ENCODE measurements around the gene SLC2A9.
A peak's percentile ranks its signal among the peaks of the same experiment; 100 is the strongest.
"Not testable (repeated sequence)": the region's sequence is repeated elsewhere in the genome, so short reads cannot be mapped to it uniquely, and the experiment has no call there.

The SLC2A9 gene

DNA sequence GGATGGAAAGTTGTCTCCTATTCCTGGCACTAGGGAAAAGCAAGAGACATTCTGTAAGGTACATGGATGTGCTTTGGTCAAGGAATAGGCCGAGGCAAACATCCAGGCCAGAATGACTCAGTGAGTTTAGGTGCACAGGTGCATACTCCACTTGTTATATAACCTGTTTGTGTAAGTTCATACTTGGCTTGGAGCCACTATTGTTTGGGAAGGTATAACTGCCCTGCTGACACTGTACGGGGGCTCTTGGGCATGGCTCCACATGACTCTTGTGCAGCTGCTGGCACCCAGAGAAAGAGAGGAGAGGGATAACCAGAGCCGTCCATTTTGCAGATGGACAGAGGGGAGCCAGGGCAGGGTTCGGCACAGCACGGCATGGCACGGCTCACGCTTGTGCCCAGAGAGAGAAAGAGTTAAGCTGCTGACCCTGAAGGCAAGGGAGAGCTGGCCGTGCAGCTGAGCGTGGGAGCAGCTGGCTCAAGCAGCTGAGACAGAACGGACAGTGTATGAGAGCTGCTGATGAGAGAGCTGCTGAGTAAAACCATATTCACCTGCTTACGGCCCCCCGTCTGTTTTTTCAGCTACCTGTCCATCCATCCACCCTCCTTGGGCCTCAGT, 98.0 kb downstream of the SLC2A9 start:
- DNase-seq: no peak

DNA sequence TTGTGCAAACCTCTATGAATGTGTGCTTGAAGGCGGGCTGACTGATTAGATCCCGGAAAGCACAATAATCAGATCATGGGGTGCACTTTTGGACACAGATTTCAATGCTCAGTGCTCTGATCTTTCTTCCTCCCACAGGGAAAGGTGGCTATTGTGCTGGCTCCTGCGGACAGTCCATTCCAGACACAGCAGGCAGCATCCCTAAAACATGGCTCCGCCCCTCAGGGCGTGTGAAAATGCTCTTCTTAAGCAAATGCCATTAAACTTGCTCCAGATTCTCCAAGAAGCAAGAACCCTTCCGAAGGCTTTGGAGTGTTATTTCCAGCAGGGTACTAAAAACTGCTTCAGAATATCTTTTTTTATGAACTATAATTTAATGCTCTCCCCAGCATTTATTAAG, 100.0 kb downstream of the SLC2A9 start:
- DNase-seq: no peak

- no peak for DNase-seq
These were observed 101.3 kb downstream of the SLC2A9 start for GRCh38 chr4:9920029-9920428.

DNA sequence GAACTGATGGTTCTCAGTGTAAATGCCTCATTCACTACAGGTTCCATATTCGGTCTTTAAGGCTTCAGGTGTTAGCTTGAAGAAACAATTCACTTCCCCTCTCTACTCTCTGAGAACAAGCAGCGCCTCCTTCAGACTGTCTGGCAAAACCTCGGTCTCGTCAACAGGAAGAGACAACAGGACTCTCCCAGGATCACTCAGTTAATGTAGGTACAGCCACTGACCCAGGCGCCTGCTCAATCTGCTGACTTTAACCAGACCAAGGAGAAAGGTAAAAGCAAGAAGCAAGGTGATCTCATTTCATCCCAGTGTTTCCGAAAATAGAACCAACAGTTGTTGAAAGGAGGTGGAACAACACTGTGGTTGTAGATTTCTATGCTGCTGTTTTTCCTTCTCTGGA, 102.2 kb downstream of the SLC2A9 start:
- no peak for DNase-seq

GRCh38 chr4:9918484-9918883, 102.8 kb downstream of the SLC2A9 start:
- DNase-seq: no peak

- no peak for DNase-seq
These were observed 104.4 kb downstream of the SLC2A9 start for GRCh38 chr4:9916937-9917336.

- no peak for DNase-seq
These were observed 105.0 kb downstream of the SLC2A9 start for GRCh38 chr4:9916346-9916745.

GRCh38 chr4:9913846-9914245, 107.5 kb downstream of the SLC2A9 start:
- DNase-seq: no peak

DNA sequence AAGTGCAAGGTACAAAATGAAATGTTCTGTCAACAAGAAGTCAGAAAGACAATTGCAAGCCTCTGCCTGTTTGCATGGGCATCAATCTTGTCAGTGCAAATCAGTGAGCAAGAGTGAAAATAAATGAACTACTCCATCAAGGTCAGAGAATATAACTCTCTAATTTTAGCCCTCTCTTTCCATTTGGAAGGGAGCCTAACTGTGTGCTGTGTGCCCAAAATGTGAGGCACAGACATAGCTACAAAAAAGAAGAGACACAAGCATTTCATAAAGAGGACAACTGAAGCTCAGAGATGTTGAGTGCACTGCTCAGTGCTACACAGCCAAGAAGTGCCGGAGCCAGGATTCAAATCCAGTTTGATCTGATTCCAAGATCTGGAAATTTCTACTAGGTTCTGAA, 114.3 kb downstream of the SLC2A9 start:
- no peak for DNase-seq

- no peak for DNase-seq
These were observed 116.2 kb downstream of the SLC2A9 start for GRCh38 chr4:9904976-9905587.

DNA sequence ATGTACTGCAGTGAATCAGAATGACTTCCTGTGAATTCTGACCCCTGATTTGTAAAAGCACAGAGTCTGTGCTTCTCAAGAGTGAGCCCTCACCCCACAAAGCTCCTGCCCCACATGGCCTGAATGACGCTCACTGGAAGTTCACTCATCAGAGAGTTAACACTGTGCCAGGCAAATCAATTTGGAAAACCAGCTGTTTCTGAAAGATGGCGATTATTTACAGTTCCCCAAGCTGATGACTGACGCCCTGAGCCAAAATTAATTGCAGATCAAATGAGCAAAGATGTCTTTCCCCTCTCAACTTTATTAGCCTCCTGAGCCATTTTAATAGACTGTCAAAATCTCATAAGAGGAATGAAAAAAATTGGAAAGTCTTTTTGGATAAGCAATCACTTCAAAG, 118.0 kb downstream of the SLC2A9 start:
- no peak for DNase-seq

- DNase-seq: no peak
These were observed 120.0 kb downstream of the SLC2A9 start for GRCh38 chr4:9901257-9901656.

- DNase-seq: not testable (repeated sequence)
These were observed 120.7 kb downstream of the SLC2A9 start for GRCh38 chr4:9900633-9901032.

GRCh38 chr4:9899306-9900055, 121.8 kb downstream of the SLC2A9 start:
- DNase-seq: no peak

- peak; percentile 17 to 27 for DNase-seq
These were observed 122.5 kb downstream of the SLC2A9 start for GRCh38 chr4:9898596-9899305.

GRCh38 chr4:9895333-9895705, 126.0 kb downstream of the SLC2A9 start:
- DNase-seq: no peak

GRCh38 chr4:9894644-9895332, 126.5 kb downstream of the SLC2A9 start:
- no peak for DNase-seq

DNA sequence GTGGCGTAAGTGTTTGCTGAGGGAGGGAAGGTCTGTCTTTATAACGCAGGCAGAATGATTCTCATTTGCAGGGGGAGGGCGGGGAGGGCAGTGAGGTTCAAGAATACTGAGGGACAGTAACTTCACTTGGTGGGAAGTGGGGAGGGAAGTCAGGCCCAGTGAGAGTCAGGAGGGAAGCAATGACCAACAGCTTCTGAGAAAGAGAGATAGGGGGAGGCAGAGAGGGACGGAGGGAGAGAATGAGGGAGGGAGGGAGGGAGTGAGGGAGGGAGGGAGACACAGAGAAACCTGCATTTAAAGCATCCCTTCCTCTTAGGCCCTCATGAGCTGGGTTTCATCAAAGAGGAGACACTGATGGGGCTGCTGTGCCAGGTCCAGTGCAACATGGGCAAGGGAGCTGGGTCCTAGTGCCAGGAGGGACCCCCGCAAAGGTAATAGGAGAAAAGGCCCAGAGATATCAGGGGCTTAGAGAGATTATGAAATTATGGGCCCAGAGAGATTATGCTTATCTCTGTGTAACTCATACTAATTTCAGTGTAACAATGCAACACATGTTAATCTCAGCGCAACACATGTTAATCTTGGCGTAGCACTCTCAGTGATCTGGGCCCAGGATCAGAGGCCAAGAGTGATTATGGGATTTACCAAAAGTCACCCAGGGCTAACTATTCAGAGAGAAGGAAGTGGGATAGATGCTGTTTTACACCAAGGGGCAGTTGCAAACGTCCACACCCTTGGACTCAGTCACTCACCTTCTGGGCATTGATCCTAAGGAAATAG, 127.8 kb downstream of the SLC2A9 start:
- no peak for DNase-seq

DNA sequence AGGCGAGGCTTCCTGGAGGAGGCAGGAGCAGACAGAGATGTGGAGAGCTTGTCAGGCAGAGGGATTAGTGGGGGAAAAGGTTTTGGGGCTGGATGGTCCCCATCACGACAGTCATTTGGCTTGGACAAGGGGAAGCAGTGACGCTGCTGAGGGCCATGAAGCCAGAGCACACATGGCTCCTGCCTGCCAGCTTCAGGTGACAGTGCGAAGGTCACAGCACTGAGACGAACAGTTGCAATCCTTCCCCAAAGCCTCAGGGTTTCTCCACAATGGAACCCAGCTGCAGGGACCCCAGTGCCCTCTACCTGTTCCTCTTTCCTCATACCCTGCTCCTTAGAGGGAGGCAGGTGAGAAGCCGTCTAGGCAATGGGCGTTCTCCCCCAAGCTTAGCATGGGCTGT, 129.6 kb downstream of the SLC2A9 start:
- no peak for DNase-seq

- DNase-seq: no peak
These were observed 130.2 kb downstream of the SLC2A9 start for GRCh38 chr4:9891056-9891455.

DNA sequence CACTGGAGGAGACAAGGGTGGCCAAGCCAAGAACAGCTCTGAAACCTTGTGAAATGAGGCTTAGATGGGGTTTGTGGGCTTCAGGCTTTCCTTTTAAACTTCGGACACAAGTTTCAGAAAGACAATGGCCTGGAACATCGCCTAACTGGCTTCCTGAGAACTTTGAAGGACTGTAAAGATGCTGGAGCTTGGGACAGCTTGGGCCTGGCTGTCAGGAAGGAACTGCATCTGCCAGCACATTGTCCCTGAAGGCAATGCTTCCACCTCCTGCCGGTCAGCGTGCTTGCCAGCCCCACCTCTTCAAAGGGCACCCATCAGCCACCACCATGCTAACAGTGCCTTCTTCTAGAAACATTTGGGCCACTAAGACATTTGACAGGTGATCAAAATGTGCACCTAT, 132.0 kb downstream of the SLC2A9 start:
- DNase-seq: no peak

DNA sequence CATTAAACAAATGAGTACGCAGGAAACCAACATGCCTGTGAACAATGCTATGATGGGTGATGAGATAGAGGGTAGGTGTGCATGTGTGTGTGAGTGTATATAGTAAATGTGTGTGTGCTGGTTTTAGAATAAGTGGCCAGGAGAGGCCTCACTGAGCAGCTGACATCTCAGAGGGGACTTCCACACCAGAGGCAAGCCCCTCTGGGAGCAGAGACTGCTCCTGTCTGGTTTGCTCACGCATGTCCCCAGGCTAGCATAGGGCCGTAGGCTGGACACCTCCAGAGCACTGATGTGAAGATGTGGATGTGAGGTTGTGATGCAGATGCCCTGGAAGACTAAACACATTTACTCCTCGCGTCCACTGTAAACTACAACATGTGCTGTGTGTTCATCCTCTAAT, 135.3 kb downstream of the SLC2A9 start:
- no peak for DNase-seq

Measured in AML-193 (cell line).